Chondrocyte (in vitro differentiated cells): ENCODE results near the gene SGK2. TPM values are rescaled to one million over a fixed set of nuclear protein-coding genes. Genes with fewer than 3 reads are reported as not detected.

Experiments
- DNase-seq: peaks from one replicate; pipeline ENCODE4 v3.0.0; 2021; ENCODE audit warnings: mixed read lengths, low spot score
- H3K27ac Mint-ChIP-seq: one replicate; pipeline ENCODE4 v1.8.0; 2021; ENCODE audit warnings: mild to moderate bottlenecking, moderate library complexity, mixed read lengths; ENCODE audit not compliant: unreplicated experiment
- H3K27me3 Mint-ChIP-seq: 2 replicates; pipeline ENCODE4 v1.8.0; 2021; ENCODE audit warnings: low read depth, mixed read lengths
- H3K36me3 Mint-ChIP-seq: 2 replicates; pipeline ENCODE4 v1.8.0; 2021; ENCODE audit warnings: low read depth, mixed read lengths
- H3K4me1 Mint-ChIP-seq: 2 replicates; pipeline ENCODE4 v1.8.0; 2021; ENCODE audit warnings: low read depth, mild to moderate bottlenecking, mixed read lengths
- H3K4me3 Mint-ChIP-seq: one replicate; pipeline ENCODE4 v1.8.0; 2021; ENCODE audit warnings: mild to moderate bottlenecking, moderate library complexity, mixed read lengths; ENCODE audit not compliant: unreplicated experiment
- H3K9me3 Mint-ChIP-seq: 2 replicates; pipeline ENCODE4 v1.8.0; 2021; ENCODE audit warnings: low read depth, mixed read lengths
- CTCF ChIP-seq: fragments of 200-600 bp; sonication (generic); IDR thresholded peaks from 2 replicates; pipeline ENCODE4 v1.5.0; 2021; ENCODE audit warnings: antibody characterized with exemption, mild to moderate bottlenecking, moderate library complexity
- total RNA-seq: library from RNA; stranded (reverse); gene quantifications from 3 replicates; pipeline ENCODE4 v1.2.1, GENCODE V29; 2021

SGK2 gene
- total RNA-seq, 1 donor from 2014 or later = 0.45 TPM

- TF ChIP-seq CTCF = no peak
- peaks cover 1% of the 10 kb centered on the region for H3K36me3 Mint-ChIP-seq
- H3K27ac Mint-ChIP-seq = no peak overlapping the region
- H3K9me3 Mint-ChIP-seq = peaks cover 5% of the 10 kb centered on the region
- no peaks in the 10 kb centered on the region for H3K27me3 Mint-ChIP-seq
- no peak overlapping the region for H3K4me3 Mint-ChIP-seq
- peaks cover 10% of the 10 kb centered on the region for H3K4me1 Mint-ChIP-seq
- no peak for DNase-seq
Observed at GRCh38 chr20:43515628-43516027, 43.2 kb upstream of the SGK2 start.

GRCh38 chr20:43516251-43516824 is 42.5 kb upstream of the SGK2 start:
- no peak for TF ChIP-seq CTCF
- peaks cover 3% of the 10 kb centered on the region for H3K36me3 Mint-ChIP-seq

GRCh38 chr20:43520074-43520630 is 38.7 kb upstream of the SGK2 start:
- H3K9me3 Mint-ChIP-seq = peaks cover 13% of the 10 kb centered on the region
- H3K27ac Mint-ChIP-seq = no peak overlapping the region
- peaks cover 6% of the 10 kb centered on the region for H3K36me3 Mint-ChIP-seq
- no peak for DNase-seq
- H3K4me1 Mint-ChIP-seq = peaks cover 4% of the 10 kb centered on the region
- H3K27me3 Mint-ChIP-seq = no peaks in the 10 kb centered on the region
- no peak for TF ChIP-seq CTCF
- H3K4me3 Mint-ChIP-seq = no peak overlapping the region

More at GRCh38 chr20:43516251-43516824, 42.5 kb upstream of the SGK2 start:
- Mint-ChIP-seq H3K4me3 (no peak overlapping the region), H3K4me1 (peaks cover 10% of the 10 kb centered on the region), H3K27ac (no peak overlapping the region), H3K27me3 (no peaks in the 10 kb centered on the region), H3K9me3 (peaks cover 7% of the 10 kb centered on the region)
- no peak for DNase-seq

- Mint-ChIP-seq H3K9me3 (peaks cover 10% of the 10 kb centered on the region), H3K27ac (no peak overlapping the region), H3K36me3 (peaks cover 4% of the 10 kb centered on the region), H3K4me1 (no peaks in the 10 kb centered on the region), H3K4me3 (no peak overlapping the region), H3K27me3 (no peaks in the 10 kb centered on the region)
- TF ChIP-seq CTCF = no peak
- no peak for DNase-seq
Observed at GRCh38 chr20:43525021-43525420, 33.8 kb upstream of the SGK2 start.

- Mint-ChIP-seq H3K36me3 (peaks cover 2% of the 10 kb centered on the region), H3K27ac (no peak overlapping the region), H3K9me3 (peaks cover 6% of the 10 kb centered on the region), H3K4me3 (no peak overlapping the region), H3K4me1 (no peaks in the 10 kb centered on the region), H3K27me3 (no peaks in the 10 kb centered on the region)
- no peak for TF ChIP-seq CTCF
- DNase-seq = peak; percentile 63
Observed at GRCh38 chr20:43528258-43528875, 30.5 kb upstream of the SGK2 start.
